Testis (tissue), 2 donors: ENCODE measurements around the gene STARD13.

Source experiments
- POLR2A ChIP-seq: fragments of 450-650 bp; IDR thresholded peaks from one replicate; pipeline ENCODE4 v1.6.1; 2017; ENCODE audit warnings: antibody characterized with exemption, mild to moderate bottlenecking, moderate library complexity
- TF ChIP-seq, protein P1 (sequence below), 3 experiments: fragments of 450-650 bp in 2 of 3; fragments of 200-600 bp in 1 of 3; sonication (generic) in 1 of 3; IDR thresholded peaks; one replicate each; pipeline ENCODE4 v1.5.1; 2016 to 2019; ENCODE audit warnings: antibody characterized with exemption in 3 of 3, mild to moderate bottlenecking in 2 of 3, moderate library complexity in 1 of 3

DNA sequence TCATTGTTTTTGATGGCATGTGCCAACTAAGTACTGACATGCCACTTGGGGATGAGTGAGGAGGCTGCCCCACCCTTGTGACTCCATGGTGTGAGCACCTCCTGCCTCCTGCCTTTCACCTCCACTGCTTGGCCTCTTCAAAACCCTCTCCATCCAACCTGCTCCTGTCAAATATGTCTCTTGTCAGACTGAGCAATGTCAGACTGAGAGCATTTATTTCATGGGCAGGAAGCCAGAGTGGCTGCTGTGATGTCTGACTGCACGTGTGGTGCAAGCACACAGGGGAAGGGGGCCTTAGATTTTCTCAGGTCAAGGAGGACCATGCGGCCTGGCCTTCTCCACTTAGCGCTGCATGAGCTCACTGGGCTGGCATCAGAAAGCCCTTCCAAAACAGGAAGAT is 68.3 kb downstream of the STARD13 start:
- TF ChIP-seq, protein P1, sequence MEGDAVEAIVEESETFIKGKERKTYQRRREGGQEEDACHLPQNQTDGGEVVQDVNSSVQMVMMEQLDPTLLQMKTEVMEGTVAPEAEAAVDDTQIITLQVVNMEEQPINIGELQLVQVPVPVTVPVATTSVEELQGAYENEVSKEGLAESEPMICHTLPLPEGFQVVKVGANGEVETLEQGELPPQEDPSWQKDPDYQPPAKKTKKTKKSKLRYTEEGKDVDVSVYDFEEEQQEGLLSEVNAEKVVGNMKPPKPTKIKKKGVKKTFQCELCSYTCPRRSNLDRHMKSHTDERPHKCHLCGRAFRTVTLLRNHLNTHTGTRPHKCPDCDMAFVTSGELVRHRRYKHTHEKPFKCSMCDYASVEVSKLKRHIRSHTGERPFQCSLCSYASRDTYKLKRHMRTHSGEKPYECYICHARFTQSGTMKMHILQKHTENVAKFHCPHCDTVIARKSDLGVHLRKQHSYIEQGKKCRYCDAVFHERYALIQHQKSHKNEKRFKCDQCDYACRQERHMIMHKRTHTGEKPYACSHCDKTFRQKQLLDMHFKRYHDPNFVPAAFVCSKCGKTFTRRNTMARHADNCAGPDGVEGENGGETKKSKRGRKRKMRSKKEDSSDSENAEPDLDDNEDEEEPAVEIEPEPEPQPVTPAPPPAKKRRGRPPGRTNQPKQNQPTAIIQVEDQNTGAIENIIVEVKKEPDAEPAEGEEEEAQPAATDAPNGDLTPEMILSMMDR (IDR thresholded peaks at IDR 0.05), result no peak
- no peak for TF ChIP-seq POLR2A
